Measurements from ENCODE around the gene DNAJC11.
A peak's percentile ranks its signal among the peaks of the same experiment; 100 is the strongest.
"Not testable (repeated sequence)": the region's sequence is repeated elsewhere in the genome, so short reads cannot be mapped to it uniquely, and the experiment has no call there.

DNAJC11 gene

GRCh38 chr1:6701437-6702153 lies at the start of gene DNAJC11:
TSS of gene DNAJC11 (minus strand) at chr1:6701816. CDS start at chr1:6701800, 16 bp downstream.
- peak; percentile 81 for DNase-seq (ENCODE audit: low read depth in 2 of 2)

DNA sequence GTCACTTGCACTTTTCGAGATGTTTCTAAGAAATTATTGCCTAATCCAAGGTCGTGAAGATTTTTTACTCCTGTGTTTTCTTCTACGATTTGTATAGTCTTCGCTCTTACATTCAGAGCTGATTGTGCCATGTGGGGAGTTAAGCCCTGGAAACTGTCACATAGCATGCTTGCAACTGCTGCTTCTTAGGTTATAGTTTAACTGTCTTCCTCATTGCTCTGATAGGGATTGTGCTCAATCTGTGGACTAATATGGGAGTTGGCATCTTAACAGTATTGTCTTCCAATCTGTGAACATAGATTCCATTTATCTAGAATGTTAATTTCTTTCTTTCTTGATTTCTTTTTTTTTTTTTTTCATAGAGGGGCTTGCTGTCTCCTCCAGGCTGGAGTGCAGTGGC lies 48.9 kb upstream of the DNAJC11 start:
- no peak for DNase-seq (ENCODE audit: low read depth in 2 of 2)

DNA sequence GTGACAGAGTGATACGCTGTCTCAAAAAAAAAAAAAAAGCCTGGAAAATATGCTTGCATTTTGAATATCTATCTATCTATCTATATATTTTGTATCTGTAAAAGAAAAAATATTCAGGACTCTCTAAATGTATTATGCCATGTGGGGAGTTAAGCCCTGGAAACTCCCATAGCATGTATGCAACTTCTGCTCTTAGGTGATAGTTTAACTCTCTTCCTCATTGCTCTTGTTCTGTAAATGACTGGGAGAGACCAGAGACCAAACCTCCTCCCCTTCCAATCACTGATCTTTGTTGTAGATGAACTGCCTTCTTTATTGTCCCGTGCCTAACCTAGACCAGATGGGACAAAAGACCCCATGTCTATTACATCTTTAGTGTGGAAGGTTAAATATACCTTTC lies 46.1 kb upstream of the DNAJC11 start:
- DNase-seq (ENCODE audit: low read depth in 2 of 2), result no peak

GRCh38 chr1:6745073-6745472 lies 43.5 kb upstream of the DNAJC11 start:
- DNase-seq (ENCODE audit: low read depth in 2 of 2), result no peak

DNA sequence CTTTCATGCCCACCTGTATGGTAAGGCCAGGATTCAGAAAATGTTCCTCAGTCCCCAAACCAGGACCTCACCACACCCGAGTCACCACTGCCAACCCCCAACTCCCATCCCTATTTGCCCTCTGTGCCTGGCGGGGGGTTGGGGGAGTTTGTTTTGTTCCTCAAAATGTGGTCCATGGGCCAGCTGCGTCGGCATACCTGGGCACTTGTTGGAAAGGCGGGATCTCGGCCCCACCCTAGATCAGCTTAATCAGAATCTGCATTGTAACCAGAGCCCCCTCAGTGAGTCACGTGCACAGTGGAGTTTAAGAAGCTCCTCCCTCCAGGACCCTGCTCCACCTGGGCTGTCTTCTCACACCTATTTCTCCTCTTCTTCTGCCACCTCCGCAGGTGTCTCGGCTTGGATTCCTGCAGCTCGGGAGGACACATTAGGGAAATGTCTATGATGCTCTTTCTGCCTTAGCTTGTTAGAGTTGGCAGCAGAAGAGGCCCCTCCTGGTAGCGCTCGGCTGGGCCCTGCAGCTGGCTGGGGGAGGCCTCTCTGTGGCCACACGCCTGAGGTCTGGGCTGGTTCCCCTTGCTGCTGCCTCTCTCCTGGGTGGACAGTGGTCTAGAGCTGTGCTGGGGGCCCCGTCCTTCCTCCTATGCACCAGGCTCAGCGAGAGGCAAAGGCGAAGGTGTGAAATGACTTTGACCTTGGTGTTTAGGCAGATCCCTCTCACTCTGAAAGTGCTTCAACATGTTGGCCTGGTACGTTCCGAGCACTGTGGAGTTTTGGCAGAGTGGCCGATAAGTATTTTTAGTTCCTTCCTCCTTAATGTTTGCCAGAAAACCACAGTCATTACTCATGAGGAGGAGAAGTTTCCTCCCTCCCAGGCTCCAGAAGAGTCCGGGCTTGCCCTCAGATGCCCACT lies 41.8 kb upstream of the DNAJC11 start:
- no peak for DNase-seq (ENCODE audit: low read depth in 2 of 2)

DNA sequence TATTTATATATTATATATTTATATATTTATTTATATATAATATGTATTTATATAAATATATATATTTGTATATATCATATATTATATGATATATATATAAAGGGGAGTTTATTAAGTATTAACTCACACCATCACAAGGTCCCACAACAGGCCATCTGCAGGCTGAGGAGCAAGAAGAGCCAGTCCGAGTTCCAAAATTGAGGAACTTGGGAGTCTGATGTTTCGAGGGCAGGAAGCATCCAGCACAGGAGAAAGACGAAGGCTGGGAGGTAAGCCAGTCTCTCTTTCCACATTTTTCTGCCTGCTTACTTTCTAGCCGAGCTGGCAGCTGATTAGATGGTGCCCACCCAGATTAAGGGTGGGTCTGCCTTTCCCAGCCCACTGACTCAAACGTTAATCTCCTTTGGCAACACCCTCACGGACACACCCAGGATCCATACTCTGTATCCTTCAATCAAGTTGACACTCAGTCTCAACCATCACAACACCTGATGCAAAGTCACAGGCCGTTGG lies 41.1 kb upstream of the DNAJC11 start:
- DNase-seq (ENCODE audit: low read depth in 2 of 2), result not testable (repeated sequence)

DNA sequence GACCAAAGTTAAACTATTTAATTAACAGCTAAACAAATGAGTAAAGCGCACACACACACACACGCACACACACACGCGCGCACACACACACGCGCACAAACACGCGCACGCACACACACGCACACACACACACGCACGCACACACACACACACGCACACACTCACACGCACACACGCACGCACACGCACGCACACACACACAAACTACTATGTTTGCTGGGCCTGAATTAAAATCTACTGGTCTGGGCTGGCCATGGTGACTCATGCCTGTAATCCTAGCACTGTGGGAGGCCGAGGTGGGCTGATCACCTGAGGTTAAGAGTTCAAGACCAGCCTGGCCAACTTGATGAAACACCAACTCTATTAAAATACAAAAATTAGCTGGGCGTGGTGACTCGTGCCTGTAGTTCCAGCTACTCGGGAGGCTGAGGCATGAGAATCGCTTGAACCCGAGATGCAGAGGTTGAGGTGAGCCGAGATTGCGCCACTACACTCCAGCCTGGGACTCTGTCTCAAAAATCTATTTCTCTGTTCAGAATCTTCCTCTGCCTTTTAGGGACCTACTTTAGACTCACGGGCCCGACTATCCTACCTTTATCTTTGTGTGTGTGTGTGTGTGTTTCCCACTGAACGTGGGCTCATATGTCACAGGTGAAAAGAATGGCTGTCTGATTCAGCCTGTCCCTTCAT lies 37.5 kb upstream of the DNAJC11 start:
- DNase-seq (ENCODE audit: low read depth in 2 of 2), result no peak

GRCh38 chr1:6732942-6733341 lies 31.3 kb upstream of the DNAJC11 start:
- DNase-seq (ENCODE audit: low read depth in 2 of 2), result no peak

DNA sequence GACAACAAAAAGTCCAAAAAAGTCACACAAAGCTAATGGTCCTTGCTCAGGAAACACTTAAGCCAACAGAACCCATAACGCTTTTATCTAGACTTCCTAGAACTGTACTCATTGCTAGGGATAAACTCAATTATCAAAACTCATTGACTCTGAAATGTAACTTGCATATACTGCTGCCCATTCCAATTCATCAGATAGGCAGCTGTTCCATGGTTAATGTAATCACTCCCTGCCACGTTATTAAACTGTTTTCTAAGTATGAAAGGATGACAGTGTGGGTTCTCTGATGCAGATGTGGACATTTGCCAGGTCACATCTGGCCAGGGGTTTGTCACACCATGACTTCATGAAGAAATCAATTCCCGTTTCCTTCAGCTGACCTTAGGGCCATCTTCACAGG lies 30.3 kb upstream of the DNAJC11 start:
- DNase-seq (ENCODE audit: low read depth in 2 of 2), result no peak

DNA sequence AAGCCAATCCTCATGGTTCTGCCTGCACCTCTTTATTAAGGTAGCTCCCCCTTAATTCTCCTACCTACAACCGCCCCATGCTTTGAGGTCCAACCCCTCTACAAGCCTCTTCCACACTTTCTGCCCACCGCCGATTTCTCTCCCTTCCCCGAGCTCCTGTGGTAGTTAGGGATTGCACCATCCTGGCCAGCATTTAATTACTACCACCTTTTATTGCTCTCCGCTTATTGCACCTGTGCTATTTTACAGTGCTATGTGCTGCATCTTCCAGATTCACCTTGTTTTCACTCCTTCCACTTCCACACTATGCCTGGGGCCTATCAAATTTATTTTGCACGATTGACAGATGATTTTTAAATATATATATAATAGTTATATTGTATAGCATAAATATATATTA lies 29.3 kb upstream of the DNAJC11 start:
- DNase-seq (ENCODE audit: low read depth in 2 of 2), result no peak

GRCh38 chr1:6730473-6730872 lies 28.9 kb upstream of the DNAJC11 start:
- no peak for DNase-seq (ENCODE audit: low read depth in 2 of 2)

GRCh38 chr1:6727535-6727934 lies 25.9 kb upstream of the DNAJC11 start:
- peak; percentile 19 to 37 for DNase-seq (ENCODE audit: low read depth in 2 of 2)

DNA sequence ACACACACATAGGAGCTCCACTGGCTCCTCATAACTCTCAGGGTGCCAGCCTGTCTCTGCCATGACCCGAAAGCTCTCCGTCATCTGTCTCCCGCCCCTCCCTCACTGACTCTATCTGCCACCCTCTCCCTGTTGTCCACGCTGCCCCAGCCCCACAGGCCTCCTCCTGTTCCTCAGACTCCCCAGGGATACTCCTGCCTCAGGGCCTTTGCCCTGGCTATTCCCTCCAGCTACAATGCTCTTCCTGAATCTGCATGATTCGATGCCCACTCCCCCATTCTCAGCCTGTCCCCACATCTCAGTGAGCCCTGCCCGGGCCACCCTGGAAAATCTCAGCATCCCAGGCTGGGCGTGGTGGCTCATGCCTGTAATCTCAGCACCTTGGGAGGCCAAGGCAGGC lies 24.6 kb upstream of the DNAJC11 start:
- DNase-seq (ENCODE audit: low read depth in 2 of 2), result no peak

GRCh38 chr1:6724517-6725141 lies 23.0 kb upstream of the DNAJC11 start:
- no peak for DNase-seq (ENCODE audit: low read depth in 2 of 2)

GRCh38 chr1:6723621-6724428 lies 22.2 kb upstream of the DNAJC11 start:
- DNase-seq (ENCODE audit: low read depth in 2 of 2), result no peak

DNA sequence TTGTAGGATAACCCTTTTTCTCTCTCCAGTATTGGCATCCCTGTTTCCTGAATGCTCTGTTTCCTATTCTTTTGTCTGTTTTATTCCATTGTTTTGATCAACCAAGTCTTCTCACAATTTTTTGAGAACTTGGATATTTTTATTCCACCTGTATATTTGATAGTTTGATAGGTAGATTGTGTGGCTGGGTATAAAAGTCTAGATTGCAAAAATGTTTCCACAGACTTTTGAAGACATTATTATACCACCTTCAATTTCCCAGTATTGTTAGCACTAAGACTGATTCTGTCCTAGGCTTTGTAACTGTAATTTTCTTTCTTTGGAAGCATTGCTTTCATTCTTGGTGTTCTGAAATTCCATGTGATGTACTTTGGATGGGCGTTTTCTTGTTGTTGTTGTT lies 9.6 kb upstream of the DNAJC11 start:
- no peak for DNase-seq (ENCODE audit: low read depth in 2 of 2)

GRCh38 chr1:6704746-6705145 lies 3.1 kb upstream of the DNAJC11 start:
- DNase-seq (ENCODE audit: low read depth in 2 of 2), result no peak

GRCh38 chr1:6703016-6703415 lies 1.4 kb upstream of the DNAJC11 start:
- DNase-seq (ENCODE audit: low read depth in 2 of 2), result no peak

DNA sequence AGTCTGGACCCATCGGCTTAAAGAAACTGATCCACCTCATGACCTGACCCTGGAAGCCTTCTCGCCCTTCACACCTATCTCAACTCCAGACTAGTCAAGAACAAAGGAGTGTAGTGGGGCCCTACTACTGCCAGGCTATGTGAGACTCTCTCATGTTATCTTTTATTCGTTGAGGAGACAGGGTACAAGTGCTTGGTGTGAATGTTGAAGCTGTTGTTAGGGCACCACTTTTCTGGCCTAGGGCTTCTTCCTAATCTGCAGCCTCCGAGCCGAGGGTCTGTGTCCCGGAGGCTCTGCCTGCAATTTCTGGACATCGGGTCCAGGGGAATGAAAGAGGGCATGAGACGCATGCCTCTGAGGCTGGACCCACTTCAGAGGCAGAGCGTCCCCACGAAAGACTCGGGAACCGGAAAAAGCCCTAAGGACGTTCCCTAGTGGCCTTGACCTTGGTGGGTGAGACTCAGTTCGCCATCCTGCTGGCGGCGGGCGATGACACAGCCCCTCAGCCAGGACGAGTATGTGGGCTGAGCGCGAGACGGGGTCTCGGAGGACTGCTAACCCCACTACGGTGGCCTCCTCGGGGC lies 671 bp downstream of the DNAJC11 start:
- DNase-seq (ENCODE audit: low read depth in 2 of 2), result no peak

DNA sequence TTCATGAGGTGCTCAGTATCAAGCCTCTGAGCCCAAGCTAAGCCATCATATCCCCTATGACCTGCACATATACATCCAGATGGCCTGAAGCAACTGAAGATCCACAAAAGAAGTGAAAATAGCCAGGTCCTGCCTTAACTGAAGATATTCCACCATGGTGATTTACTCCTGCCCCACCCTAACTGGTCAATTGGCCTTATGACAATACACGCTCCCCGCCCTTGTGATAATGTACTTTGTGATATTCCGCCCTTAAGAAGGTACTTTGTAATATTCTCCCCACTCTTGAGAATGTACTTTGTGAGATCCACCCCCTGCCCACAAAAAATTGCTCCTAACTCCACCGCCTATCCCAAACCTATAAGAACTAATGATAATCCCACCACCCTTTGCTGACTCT lies 1.7 kb downstream of the DNAJC11 start:
- not testable (repeated sequence) for DNase-seq (ENCODE audit: low read depth in 2 of 2)

DNA sequence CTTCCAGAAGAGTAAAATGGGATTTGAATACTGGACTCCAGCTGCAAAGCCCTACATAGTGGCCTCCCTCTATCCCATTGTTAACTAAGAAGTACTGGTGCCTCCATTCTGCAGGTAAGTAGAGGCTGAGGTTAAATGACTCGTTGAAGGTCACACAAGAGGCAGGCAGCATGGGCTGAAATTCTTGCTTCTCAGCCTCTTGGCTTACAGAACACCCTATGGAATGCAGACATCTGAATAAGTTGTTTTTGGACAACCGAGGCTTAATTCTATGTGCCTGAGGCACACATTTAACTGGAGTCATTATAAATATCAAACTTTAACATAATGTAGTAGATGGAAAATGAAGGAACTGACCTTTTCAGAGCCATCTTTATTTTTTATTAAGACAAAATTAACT lies 5.7 kb downstream of the DNAJC11 start:
- no peak for DNase-seq (ENCODE audit: low read depth in 2 of 2)

All from stimulated activated CD8-positive, alpha-beta memory T cell treated with anti-CD3 and anti-CD28 coated beads, Interleukin-2, amount 100 ng/mL, for 1 hour (primary cell).